Fibroblast of villous mesenchyme (primary cell): ENCODE results near the gene TMEM39B. TPM values are rescaled to one million over a fixed set of nuclear protein-coding genes. Genes with fewer than 3 reads are reported as not detected.
"Not testable (repeated sequence)": the region's sequence is repeated elsewhere in the genome, so short reads cannot be mapped to it uniquely, and the experiment has no call there.

Experiments used
- DNase-seq: peaks from one replicate; pipeline ENCODE4 v3.0.0-alpha.2; 2010; ENCODE audit warnings: low read depth
- H3K4me3 ChIP-seq: 2 replicates; pipeline ENCODE4 v1.5.1; 2011; ENCODE audit warnings: low read depth, mild to moderate bottlenecking, low read length
- total RNA-seq: library from RNA; depleted of rRNA; stranded (reverse); fragments of >200 nt; gene quantifications from 2 replicates; pipeline ENCODE4 v1.2.3, GENCODE V29; 2012
- TF ChIP-seq, protein P1 (sequence below): IDR thresholded peaks from 2 replicates; pipeline ENCODE4 v1.5.1; 2012; ENCODE audit warnings: low read depth, mild to moderate bottlenecking, low read length; ENCODE audit not compliant: insufficient read depth

TMEM39B gene
- total RNA-seq, 1 donor: 5.6 TPM

DNA sequence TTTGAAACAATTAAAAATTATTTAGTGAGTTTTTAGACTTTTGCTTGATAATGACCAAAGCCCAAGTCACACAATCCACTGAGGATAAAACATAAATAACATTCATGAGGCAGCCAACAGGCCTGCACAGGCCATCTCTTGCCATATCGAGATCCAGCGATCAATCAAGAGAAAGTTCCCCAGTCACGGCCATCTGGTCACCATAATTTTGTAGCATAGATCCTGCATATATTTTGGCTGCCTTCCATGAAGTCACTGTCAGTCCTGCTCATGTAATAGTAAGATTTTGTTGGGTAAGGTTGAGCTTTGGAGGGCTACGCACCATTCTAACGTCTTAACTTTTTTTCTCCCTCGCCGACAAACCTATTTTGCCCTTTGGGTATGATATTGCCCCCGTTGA is 52.6 kb downstream of the TMEM39B start:
- DNase-seq: no peak
- TF ChIP-seq, protein P1, sequence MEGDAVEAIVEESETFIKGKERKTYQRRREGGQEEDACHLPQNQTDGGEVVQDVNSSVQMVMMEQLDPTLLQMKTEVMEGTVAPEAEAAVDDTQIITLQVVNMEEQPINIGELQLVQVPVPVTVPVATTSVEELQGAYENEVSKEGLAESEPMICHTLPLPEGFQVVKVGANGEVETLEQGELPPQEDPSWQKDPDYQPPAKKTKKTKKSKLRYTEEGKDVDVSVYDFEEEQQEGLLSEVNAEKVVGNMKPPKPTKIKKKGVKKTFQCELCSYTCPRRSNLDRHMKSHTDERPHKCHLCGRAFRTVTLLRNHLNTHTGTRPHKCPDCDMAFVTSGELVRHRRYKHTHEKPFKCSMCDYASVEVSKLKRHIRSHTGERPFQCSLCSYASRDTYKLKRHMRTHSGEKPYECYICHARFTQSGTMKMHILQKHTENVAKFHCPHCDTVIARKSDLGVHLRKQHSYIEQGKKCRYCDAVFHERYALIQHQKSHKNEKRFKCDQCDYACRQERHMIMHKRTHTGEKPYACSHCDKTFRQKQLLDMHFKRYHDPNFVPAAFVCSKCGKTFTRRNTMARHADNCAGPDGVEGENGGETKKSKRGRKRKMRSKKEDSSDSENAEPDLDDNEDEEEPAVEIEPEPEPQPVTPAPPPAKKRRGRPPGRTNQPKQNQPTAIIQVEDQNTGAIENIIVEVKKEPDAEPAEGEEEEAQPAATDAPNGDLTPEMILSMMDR: no peak
- H3K4me3 ChIP-seq: no peak overlapping the region

DNA sequence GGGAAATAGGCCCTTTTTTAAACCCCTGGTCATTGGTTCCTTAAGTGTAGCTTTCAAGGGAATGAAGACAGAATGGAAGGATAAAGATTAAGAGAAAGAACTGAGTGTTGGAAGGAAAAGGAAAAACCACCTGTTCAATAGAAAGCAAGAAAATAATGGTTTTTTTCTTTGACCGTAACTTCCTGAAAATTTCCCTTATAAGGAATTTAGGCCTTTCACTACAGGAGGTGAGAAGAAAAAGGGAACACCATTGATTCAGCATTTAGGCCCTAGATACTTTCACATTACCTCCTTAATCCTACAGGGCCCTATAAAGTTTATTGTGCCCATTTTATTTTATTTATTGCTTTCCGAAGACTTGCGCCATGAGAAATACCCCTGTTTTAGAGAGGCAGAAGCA is 54.0 kb downstream of the TMEM39B start:
- TF ChIP-seq, protein P1: no peak
- no peak overlapping the region for H3K4me3 ChIP-seq
- DNase-seq: no peak

DNA sequence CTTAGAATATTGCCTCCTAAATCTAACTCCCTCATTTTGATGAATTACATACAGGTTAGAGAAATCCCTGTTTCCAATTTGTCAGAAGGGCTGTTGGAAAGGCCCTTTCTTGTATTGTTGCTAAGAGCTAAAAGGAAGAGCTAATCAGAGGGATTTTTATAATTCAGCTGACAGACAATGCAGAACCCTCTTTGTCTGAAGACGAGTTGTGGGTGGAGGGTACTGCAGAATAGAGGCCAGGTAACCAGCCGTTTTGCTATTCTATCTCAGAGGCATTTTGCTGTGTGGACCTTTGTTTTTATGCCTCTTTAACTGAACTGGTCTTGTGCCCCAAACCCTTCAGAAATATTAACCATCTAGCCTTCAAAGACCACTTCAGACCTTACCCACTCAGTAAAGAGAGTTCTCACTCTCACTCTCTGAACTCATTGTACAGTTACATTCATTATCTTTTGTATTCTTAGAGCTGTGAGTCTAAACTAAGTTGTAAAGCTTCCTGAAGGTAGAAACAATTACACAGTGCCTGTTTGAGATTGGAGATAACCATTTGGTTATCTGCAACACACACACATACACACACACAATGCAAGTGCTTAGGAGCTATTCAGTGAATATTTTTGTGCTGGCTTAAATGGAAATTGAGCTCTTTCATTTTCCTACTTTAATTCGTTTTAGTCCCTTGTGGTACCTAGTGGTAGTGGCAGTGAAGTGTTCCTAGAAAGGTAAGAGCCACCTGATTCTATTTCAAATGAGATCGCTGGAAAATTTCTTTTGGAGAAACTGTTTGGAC is 54.9 kb downstream of the TMEM39B start:
- no peak for DNase-seq
- H3K4me3 ChIP-seq: no peak overlapping the region
- TF ChIP-seq, protein P1: peak; percentile 4

DNA sequence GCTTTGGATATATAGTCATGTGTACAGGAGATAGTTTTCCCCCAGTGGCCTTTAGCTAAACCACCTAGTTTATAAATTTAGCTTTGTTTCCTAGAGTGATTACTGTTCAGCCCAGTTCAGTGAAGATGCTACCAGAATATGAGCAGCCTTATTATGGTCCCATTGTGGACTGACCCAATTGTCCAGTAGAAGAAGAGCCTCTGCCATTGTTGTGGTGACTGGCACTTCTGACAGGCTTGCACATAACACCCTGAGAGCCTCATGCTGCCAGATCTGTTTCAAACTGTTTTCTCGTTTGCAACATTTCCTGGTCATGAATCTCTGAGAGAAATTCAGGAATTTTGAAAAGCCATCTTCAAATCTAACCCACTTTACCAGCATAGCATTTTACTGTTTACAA is 55.7 kb downstream of the TMEM39B start:
- DNase-seq: no peak
- TF ChIP-seq, protein P1: no peak
- no peak overlapping the region for H3K4me3 ChIP-seq

DNA sequence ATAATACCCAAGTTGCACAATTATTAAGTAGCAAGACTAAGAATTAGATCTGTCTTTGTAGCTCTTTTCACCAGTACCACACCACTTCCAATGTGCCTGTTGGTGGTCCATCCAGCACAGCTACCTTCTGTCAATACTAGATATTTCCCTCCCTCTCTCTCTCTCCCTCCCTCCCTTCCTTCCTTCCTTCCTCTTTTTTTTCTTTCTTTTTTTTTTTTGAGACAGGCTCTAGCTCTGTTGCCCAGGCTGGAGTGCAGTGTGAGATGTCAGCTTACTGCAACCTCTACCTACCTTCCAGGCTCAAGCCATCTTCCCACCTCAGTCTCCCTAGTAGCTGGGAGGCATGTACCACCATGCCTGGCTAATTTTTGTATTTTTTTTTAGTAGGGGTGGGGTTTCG is 56.2 kb downstream of the TMEM39B start:
- DNase-seq: no peak

DNA sequence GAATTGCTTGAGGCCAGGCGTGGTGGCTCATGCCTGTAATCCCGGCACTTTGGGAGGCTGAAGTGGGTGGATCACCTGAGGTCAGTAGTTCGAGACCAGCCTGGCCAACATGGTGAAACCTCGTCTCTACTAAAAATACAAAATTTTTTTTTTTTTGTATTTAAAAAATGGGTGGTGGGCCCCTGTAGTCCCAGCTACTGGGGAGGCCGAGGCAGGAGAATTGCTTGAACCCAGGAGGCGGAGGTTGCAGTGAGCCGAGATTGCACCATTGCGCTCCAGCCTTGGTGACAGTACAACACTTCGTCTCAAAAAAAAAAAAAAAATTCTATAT is 61.2 kb downstream of the TMEM39B start:
- not testable (repeated sequence) for DNase-seq

More for the DNA sequence above, 56.2 kb downstream of the TMEM39B start:
- no peak overlapping the region for H3K4me3 ChIP-seq
- TF ChIP-seq, protein P1: no peak

DNA sequence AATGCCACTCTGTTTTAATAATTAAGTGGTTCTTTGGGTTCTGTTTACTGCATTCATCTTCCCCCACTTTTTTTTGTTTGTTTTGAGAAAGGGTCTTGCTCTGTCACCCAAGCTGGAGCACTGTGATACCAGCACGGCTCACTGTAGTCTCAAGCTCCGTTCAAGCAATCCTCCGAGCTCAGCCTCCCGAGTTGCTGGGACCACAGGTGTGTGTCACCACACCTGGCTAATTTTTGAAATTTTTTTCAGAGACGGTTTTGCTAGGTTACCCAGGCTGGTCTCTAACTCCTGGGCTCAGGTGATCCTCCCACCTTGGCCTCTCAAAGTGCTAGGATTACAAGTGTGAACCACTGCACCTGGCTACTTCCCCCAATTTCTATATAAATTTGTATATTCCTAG is 64.4 kb downstream of the TMEM39B start:
- H3K4me3 ChIP-seq: no peak overlapping the region
- no peak for DNase-seq
- TF ChIP-seq, protein P1: no peak

More for the DNA sequence above, 61.2 kb downstream of the TMEM39B start:
- not testable (repeated sequence) for H3K4me3 ChIP-seq
